OCI-LY1 (cell line): ENCODE results near the gene TRMT6.

Experiments used
- EZH2 ChIP-seq: fragments of 200-600 bp; sonication (generic), shearing (Covaris generic); IDR thresholded peaks from 2 replicates; pipeline ENCODE4 v1.8.0; 2017; ENCODE audit warnings: borderline replicate concordance, mixed run types, mild to moderate bottlenecking, antibody characterized with exemption, low read length, moderate library complexity, mixed read lengths
- TF ChIP-seq, protein P1 (sequence below): fragments of 200-600 bp; sonication (generic), shearing (Covaris generic); IDR thresholded peaks from 2 replicates; pipeline ENCODE4 v1.5.1; 2017; ENCODE audit warnings: mild to moderate bottlenecking, antibody characterized with exemption, low read length, moderate library complexity, mixed read lengths

DNA sequence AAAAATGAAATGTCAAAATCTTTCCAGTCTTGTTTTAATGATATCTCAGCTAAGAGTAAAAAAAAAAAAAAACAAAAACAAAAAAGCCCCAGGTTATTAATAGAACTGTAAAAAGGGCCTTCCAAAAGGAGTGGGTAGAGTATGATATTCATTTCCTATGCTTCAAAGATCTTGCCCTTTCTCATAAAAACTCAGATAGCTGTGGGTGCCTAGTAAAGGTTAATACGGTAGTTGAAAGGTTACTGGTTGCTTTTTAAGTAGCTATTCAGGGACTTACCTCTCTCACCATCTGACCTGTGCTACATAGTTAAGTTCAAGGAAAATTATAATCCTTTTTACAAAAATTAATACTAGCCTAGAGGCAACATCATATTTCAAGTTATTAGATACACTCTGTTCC, 14.9 kb downstream of the TRMT6 start:
- no peak for TF ChIP-seq EZH2
- TF ChIP-seq, protein P1, sequence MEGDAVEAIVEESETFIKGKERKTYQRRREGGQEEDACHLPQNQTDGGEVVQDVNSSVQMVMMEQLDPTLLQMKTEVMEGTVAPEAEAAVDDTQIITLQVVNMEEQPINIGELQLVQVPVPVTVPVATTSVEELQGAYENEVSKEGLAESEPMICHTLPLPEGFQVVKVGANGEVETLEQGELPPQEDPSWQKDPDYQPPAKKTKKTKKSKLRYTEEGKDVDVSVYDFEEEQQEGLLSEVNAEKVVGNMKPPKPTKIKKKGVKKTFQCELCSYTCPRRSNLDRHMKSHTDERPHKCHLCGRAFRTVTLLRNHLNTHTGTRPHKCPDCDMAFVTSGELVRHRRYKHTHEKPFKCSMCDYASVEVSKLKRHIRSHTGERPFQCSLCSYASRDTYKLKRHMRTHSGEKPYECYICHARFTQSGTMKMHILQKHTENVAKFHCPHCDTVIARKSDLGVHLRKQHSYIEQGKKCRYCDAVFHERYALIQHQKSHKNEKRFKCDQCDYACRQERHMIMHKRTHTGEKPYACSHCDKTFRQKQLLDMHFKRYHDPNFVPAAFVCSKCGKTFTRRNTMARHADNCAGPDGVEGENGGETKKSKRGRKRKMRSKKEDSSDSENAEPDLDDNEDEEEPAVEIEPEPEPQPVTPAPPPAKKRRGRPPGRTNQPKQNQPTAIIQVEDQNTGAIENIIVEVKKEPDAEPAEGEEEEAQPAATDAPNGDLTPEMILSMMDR: no peak
